Measurements from ENCODE around the gene SPPL3.

The SPPL3 gene

GRCh38 chr12:120740871-120741270, 163.3 kb downstream of the SPPL3 start:
- FAIRE-seq: no peak
- no peak for TF ChIP-seq CTCF (IDR thresholded peaks at IDR 0.05; ENCODE audit: insufficient read depth, missing control alignments)
- DNase-seq (ENCODE audit: insufficient read length, low spot score): no peak

GRCh38 chr12:120739821-120740613, 164.1 kb downstream of the SPPL3 start:
- FAIRE-seq: no peak
- TF ChIP-seq CTCF (IDR thresholded peaks at IDR 0.05; ENCODE audit: insufficient read depth, missing control alignments): no peak
- no peak for DNase-seq (ENCODE audit: insufficient read length, low spot score)

DNA sequence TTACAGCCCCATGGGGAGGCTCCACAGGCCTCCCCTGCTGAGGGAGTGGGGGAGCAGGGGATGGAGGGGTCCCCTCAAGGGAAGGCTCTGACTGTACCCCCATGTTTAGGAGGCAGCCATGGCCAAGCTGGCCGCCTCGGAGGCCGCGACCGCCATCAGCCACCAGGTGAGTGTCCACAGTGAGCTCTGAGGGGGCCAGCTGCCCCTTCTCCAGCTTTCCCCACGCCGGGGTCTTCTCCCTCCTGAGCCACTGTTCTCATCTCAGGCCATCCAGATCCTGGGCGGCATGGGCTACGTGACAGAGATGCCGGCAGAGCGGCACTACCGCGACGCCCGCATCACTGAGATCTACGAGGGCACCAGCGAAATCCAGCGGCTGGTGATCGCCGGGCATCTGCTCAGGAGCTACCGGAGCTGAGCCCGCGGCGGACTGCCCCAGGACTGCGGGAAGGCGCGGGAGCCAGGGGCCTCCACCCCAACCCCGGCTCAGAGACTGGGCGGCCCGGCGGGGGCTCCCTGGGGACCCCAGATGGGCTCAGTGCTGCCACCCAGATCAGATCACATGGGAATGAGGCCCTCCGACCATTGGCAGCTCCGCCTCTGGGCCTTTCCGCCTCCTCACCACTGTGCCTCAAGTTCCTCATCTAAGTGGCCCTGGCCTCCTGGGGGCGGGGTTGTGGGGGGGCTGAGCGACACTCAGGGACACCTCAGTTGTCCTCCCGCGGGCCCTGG, 165.0 kb downstream of the SPPL3 start:
- no peak for TF ChIP-seq CTCF (IDR thresholded peaks at IDR 0.05; ENCODE audit: insufficient read depth, missing control alignments)
- no peak for FAIRE-seq
- no peak for DNase-seq (ENCODE audit: insufficient read length, low spot score)

DNA sequence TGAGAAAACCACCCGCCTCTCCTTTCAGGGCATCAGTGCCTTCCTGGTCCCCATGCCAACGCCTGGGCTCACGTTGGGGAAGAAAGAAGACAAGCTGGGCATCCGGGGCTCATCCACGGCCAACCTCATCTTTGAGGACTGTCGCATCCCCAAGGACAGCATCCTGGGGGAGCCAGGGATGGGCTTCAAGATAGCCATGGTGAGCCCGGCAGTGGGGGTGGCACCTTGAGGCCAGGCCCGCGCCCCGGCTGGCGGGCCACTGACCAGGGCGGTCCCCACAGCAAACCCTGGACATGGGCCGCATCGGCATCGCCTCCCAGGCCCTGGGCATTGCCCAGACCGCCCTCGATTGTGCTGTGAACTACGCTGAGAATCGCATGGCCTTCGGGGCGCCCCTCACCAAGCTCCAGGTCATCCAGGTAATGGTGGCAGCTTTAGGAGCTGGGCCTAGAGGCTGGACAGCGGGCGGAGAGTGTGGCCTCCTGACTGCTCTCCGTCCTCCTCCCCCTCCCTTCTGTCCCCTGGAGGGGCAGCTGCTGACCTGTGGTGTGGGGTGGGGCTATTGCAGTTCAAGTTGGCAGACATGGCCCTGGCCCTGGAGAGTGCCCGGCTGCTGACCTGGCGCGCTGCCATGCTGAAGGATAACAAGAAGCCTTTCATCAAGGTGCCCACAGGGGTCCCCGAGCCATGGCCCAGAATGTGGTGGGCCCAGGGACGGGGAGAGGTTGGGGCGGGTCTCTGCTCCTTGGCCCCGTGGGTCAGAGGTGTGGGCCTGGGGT, 165.7 kb downstream of the SPPL3 start:
- no peak for FAIRE-seq
- no peak for TF ChIP-seq CTCF (IDR thresholded peaks at IDR 0.05; ENCODE audit: insufficient read depth, missing control alignments)
- DNase-seq (ENCODE audit: insufficient read length, low spot score): no peak

GRCh38 chr12:120737557-120738251, 166.5 kb downstream of the SPPL3 start:
- FAIRE-seq (no peak), DNase-seq (ENCODE audit: insufficient read length, low spot score) (no peak)
- no peak for TF ChIP-seq CTCF (IDR thresholded peaks at IDR 0.05; ENCODE audit: insufficient read depth, missing control alignments)

GRCh38 chr12:120736404-120737331, 167.5 kb downstream of the SPPL3 start:
- DNase-seq (ENCODE audit: insufficient read length, low spot score): no peak
- no peak for FAIRE-seq
- TF ChIP-seq CTCF (IDR thresholded peaks at IDR 0.05; ENCODE audit: insufficient read depth, missing control alignments): no peak
